Pancreas (tissue), 10 donors: ENCODE results near the gene AGGF1. TPM values are rescaled to one million over a fixed set of nuclear protein-coding genes. Genes with fewer than 3 reads are reported as not detected.

Experiments used
- ATAC-seq, 4 donors: fragments of 200-7000 bp; cut with Tn5 transposase; one replicate each; pipeline versions ENCODE4 v1.8.0 to v1.9.1; 2020; ENCODE audit warnings: mild to moderate bottlenecking in 4 of 4, moderate library complexity in 4 of 4
- DNase-seq, 6 donors: peaks; one replicate each; pipeline ENCODE4 v3.0.0-alpha.2; 2020
- FAIRE-seq: peaks from 2 replicates; lab custom pipeline; 2012; peaks lifted over from hg19 to GRCh38; lab: Jason Lieb, UNC
- H3K27ac ChIP-seq, 4 donors: fragments of 200-600 bp; sonication (generic); 1 replicate in 3 of 4; 2 replicates in 1 of 4; pipeline versions ENCODE4 v1.5.0 to v1.8.0; 2020
- H3K27me3 ChIP-seq, 4 donors: fragments of 200-600 bp; one replicate each; pipeline ENCODE4 v1.8.0; 2021
- H3K36me3 ChIP-seq, 3 donors: fragments of 200-600 bp; sonication (generic) in 1 of 3; one replicate each; pipeline versions ENCODE4 v1.5.0 to v1.8.0; 2020 to 2021
- H3K4me1 ChIP-seq, 3 donors: fragments of 200-600 bp; one replicate each; pipeline ENCODE4 v1.8.0; 2021
- H3K4me3 ChIP-seq, 4 donors: fragments of 200-600 bp; sonication (generic) in 2 of 4; one replicate each; pipeline versions ENCODE4 v1.5.0 to v1.8.0; 2020 to 2021
- H3K9me3 ChIP-seq, 4 donors: fragments of 200-600 bp; one replicate each; pipeline ENCODE4 v1.8.0; 2021
- CTCF ChIP-seq, 4 donors: fragments of 200-600 bp; sonication (generic) in 3 of 4; IDR thresholded peaks; one replicate each; pipeline versions ENCODE4 v1.5.0 to v1.8.0; 2021; ENCODE audit warnings: antibody characterized with exemption in 4 of 4
- WGBS, 2 donors: extraction: QIAGEN DNeasy Blood & Tissue Kit; methylation state at CpG; one replicate each; pipeline ENCODE4 v1.1.7; 2013; 5-methylcytosine and 5-hydroxymethylcytosine counted together
- intact Hi-C, 3 donors: fragments of 100-400 bp; cut with DNase I; formaldehyde crosslinking; loops; one replicate each; pipeline versions ENCODE4 v1.11.1 to v1.14.2; 2022
- polyA plus RNA-seq, 2 donors: library from polyadenylated mRNA; stranded (reverse); fragments of 200-250 nt; gene quantifications; one replicate each; pipeline ENCODE4 v1.2.3, GENCODE V29; 2013
- total RNA-seq, 6 donors: library from RNA; stranded (reverse); fragmentation: NEBNext Ultra II Directional in 4 of 6; extraction: Animal tissue kit (Norgen Biotek cat#: 25700) in 4 of 6; gene quantifications; one replicate each; pipeline versions ENCODE4 v1.2.1 to v1.2.4, GENCODE V29; 2021 to 2023
- donor health status: healthy with polysubstance abuse.
- donor health status: DM: no; HTN: no; CAD: no; lungs with moderate emphysema.
- donor health status: DM: no; HTN: no; CAD: no.
- donor health status: control.
- donor health status: control.
- donor health status: Bipolar disorder and iron deficiency.
- donor health status: DM: yes; HTN: yes; CAD: no.
- donor health status: DM: no; HTN: no; CAD: no.
- donor health status: DM: no; HTN: no; CAD: no.
- donor health status: DM: yes; HTN: yes; CAD: no.

The AGGF1 gene
- total and polyA plus RNA-seq, 8 donors = 3.7 to 12.9 (median 8.5) TPM

GRCh38 chr5:77064040-77064439, 33.8 kb downstream of the AGGF1 start:
- WGBS, 2 donors = 24 to 27% methylated on average over 3 of the region's 3 CpGs
- DNase-seq (no peak), ATAC-seq (peak; percentile 60 to 80 (median 72)), FAIRE-seq (no peak)
- Histone ChIP-seq H3K36me3 (peaks cover 0 to 14% (median 0%) of the 10 kb centered on the region in 3 donors), H3K27ac (no peak overlapping the region), H3K4me1 (peaks cover 0 to 17% (median 6%) of the 10 kb centered on the region in 3 donors), H3K4me3 (no peak overlapping the region), H3K27me3 (no peaks in the 10 kb centered on the region), H3K9me3 (no peaks in the 10 kb centered on the region)
- TF ChIP-seq CTCF (IDR thresholded peaks at IDR 0.05) = peak in 2 of 4 donors; percentile 12 to 21
- intact Hi-C loops = no loop called here

DNA sequence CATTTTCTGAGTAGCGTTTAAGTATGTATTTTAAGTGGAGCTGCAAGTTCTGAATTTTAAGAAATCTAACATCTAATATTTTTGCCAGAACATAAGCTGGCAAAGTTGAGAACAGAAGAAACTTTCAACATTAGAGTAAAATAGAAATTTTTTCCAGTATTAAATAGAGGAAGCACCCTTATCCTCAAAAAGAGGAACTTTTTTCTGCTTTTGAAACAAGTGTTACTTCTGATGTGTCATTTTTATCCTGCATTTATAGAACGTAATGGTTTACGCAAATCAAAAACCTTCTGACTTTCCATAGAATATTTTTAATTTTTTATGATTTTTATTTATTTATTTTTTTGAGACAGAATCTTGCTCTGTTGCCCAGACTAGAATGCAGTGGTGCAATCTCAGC, 35.1 kb downstream of the AGGF1 start:
- H3K4me3 ChIP-seq = no peak overlapping the region
- H3K27me3 ChIP-seq = no peaks in the 10 kb centered on the region
- ATAC-seq = peak in 1 of 4 donors; percentile 22
- H3K9me3 ChIP-seq = no peaks in the 10 kb centered on the region
- 91 to 93% methylated on average over 3 of the region's 3 CpGs for WGBS, 2 donors
- intact Hi-C loops = no loop called here
- TF ChIP-seq CTCF (IDR thresholded peaks at IDR 0.05) = no peak
- H3K27ac ChIP-seq = peak overlapping the region in 1 of 4 donors; percentile 32
- H3K36me3 ChIP-seq = peaks cover 0 to 3% (median 0%) of the 10 kb centered on the region in 3 donors
- no peak for FAIRE-seq
- peaks cover 0 to 17% (median 6%) of the 10 kb centered on the region in 3 donors for H3K4me1 ChIP-seq
- DNase-seq = no peak

- Histone ChIP-seq H3K9me3 (no peaks in the 10 kb centered on the region), H3K27me3 (no peaks in the 10 kb centered on the region), H3K36me3 (no peaks in the 10 kb centered on the region), H3K4me1 (peaks cover 0 to 17% (median 6%) of the 10 kb centered on the region in 3 donors), H3K4me3 (no peak overlapping the region), H3K27ac (peak overlapping the region in 1 of 4 donors; percentile 32)
- no peak for FAIRE-seq
- ATAC-seq = peak in 2 of 4 donors; percentile 34 to 52
- no peak for TF ChIP-seq CTCF (IDR thresholded peaks at IDR 0.05)
- 87 to 93% methylated on average over 1 of the region's 1 CpG for WGBS, 2 donors
- no peak for DNase-seq
- intact Hi-C loops = no loop called here
Observed at GRCh38 chr5:77066184-77066583, 36.0 kb downstream of the AGGF1 start.

DNA sequence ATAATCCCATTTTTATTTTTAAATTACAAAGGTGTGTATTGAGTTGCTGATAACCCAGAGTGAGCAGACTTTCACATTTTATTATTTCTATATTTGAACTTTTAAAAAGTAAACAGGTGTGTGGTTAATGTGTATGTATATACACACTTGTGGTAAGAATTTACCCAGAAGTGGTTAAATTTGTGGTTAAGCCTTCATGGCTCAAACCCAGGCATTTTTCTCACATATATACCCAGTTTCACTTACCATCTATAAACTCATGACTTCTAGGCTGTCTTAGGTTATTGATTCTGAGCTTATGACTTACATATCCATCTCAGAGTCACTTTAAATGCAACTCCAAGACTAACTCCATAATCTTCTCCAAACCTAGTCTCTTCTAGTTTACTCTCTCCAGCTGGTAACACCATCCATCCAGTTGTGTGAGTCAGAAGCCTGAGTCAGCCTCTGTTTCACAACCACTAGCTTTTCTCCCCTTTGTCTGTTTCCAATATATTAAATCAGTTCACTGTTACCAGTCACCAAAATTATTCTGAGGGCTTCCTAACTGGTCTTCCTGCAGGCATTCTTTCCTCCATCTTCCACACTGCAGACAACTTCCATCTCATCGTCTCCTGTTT, 36.7 kb downstream of the AGGF1 start:
- H3K36me3 ChIP-seq = no peaks in the 10 kb centered on the region
- no peaks in the 10 kb centered on the region for H3K9me3 ChIP-seq
- H3K4me1 ChIP-seq = peaks cover 0 to 15% (median 6%) of the 10 kb centered on the region in 3 donors
- H3K27me3 ChIP-seq = no peaks in the 10 kb centered on the region
- DNase-seq (no peak), ATAC-seq (peak in 3 of 4 donors; percentile 31 to 50 (median 40)), FAIRE-seq (no peak)
- intact Hi-C loops = no loop called here
- H3K27ac ChIP-seq = peak overlapping the region in 1 of 4 donors; percentile 32
- no peak for TF ChIP-seq CTCF (IDR thresholded peaks at IDR 0.05)
- 88 to 95% methylated on average over 1 of the region's 1 CpG for WGBS, 2 donors
- no peak overlapping the region for H3K4me3 ChIP-seq

- 54 to 59% methylated on average over 2 of the region's 2 CpGs for WGBS, 2 donors
- H3K36me3 ChIP-seq = no peaks in the 10 kb centered on the region
- H3K27ac ChIP-seq = no peak overlapping the region
- intact Hi-C loops = no loop called here
- no peak for ATAC-seq
- TF ChIP-seq CTCF (IDR thresholded peaks at IDR 0.05) = no peak
- H3K27me3 ChIP-seq = no peaks in the 10 kb centered on the region
- H3K4me3 ChIP-seq = no peak overlapping the region
- H3K9me3 ChIP-seq = no peaks in the 10 kb centered on the region
- DNase-seq = no peak
- H3K4me1 ChIP-seq = no peaks in the 10 kb centered on the region
- no peak for FAIRE-seq
Observed at GRCh38 chr5:77073667-77074066, 43.5 kb downstream of the AGGF1 start.
